HEK293 (cell line): ENCODE data around the gene PXYLP1.

Experiments
- CTCF ChIA-PET: fragments of 350-600 bp; formaldehyde crosslinking; extraction: SDS; loops from one replicate; lab custom pipeline; 2021; ENCODE audit warnings: antibody characterized with exemption; lab: Yijun Ruan, JAX
- POLR2A ChIA-PET: fragments of 300-600 bp; formaldehyde crosslinking; extraction: SDS; loops from one replicate; lab custom pipeline; 2020; ENCODE audit warnings: antibody characterized with exemption, inconsistent platforms; lab: Yijun Ruan, JAX
- H3K27ac ChIP-seq: fragments of 200-500 bp; sonication (Bioruptor generic); 2 replicates; pipeline ENCODE4 v1.5.1; 2014; ENCODE audit warnings: low read depth, low read length, control low read depth, inconsistent platforms; ENCODE audit errors: extremely low read depth
- H3K36me3 ChIP-seq, 2 experiments: fragments of 200-500 bp in 1 of 2; sonication (Bioruptor generic) in 1 of 2; 1 replicate in 1 of 2; 2 replicates in 1 of 2; pipeline ENCODE4 v1.5.1; 2014 to 2017; ENCODE audit warnings: inconsistent platforms in 2 of 2, low read length in 2 of 2; ENCODE audit not compliant: control insufficient read depth in 2 of 2, insufficient read depth in 1 of 2
- H3K4me1 ChIP-seq: fragments of 200-500 bp; sonication (Bioruptor generic); 2 replicates; pipeline ENCODE4 v1.5.1; 2014; ENCODE audit warnings: mild to moderate bottlenecking, low read length, inconsistent platforms; ENCODE audit not compliant: control insufficient read depth, insufficient read depth
- H3K4me3 ChIP-seq: 2 replicates; pipeline ENCODE4 v1.5.1; 2011; ENCODE audit warnings: low read depth, mild to moderate bottlenecking, control low read depth, low read length, moderate library complexity
- H3K9me3 ChIP-seq: fragments of 200-500 bp; sonication (Bioruptor generic); 2 replicates; pipeline ENCODE4 v1.5.1; 2014; ENCODE audit warnings: low read depth, low read length, inconsistent platforms; ENCODE audit not compliant: control insufficient read depth, insufficient read depth
- CTCF ChIP-seq: fragments of 450-650 bp; formaldehyde crosslinking; IDR thresholded peaks from 2 replicates; pipeline ENCODE4 v1.5.1; 2016; ENCODE audit warnings: missing biosample characterization, missing genetic modification characterization
- GLI2 ChIP-seq: fragments of 450-650 bp; formaldehyde crosslinking; IDR thresholded peaks from 2 replicates; pipeline ENCODE4; 2017; ENCODE audit warnings: missing biosample characterization, missing genetic modification characterization, low read depth, borderline replicate concordance
- MEIS1 ChIP-seq: sonication (generic); formaldehyde crosslinking; IDR thresholded peaks from 2 replicates; pipeline ENCODE4 v1.8.1; 2022; ENCODE audit warnings: missing genetic modification reagents, mild to moderate bottlenecking, borderline replicate concordance
- OSR2 ChIP-seq: fragments of 450-650 bp; formaldehyde crosslinking; IDR thresholded peaks from 2 replicates; pipeline ENCODE4 v1.5.1; 2016; ENCODE audit warnings: missing biosample characterization, missing genetic modification characterization
- SP2 ChIP-seq: fragments of 450-650 bp; formaldehyde crosslinking; IDR thresholded peaks from 2 replicates; pipeline ENCODE4 v1.5.1; 2016; ENCODE audit warnings: missing biosample characterization, missing genetic modification characterization
- ZBTB20 ChIP-seq: fragments of 450-650 bp; formaldehyde crosslinking; IDR thresholded peaks from 2 replicates; pipeline ENCODE4 v1.5.1; 2016; ENCODE audit warnings: missing biosample characterization, missing genetic modification characterization
- ZNF140 ChIP-seq: fragments of 450-650 bp; formaldehyde crosslinking; IDR thresholded peaks from 2 replicates; pipeline ENCODE4 v1.5.1; 2016; ENCODE audit warnings: missing biosample characterization, missing genetic modification characterization
- ZNF146 ChIP-seq: fragments of 450-650 bp; formaldehyde crosslinking; IDR thresholded peaks from 2 replicates; pipeline ENCODE4 v1.5.1; 2016; ENCODE audit warnings: missing biosample characterization, missing genetic modification characterization
- ZNF23 ChIP-seq: fragments of 450-650 bp; formaldehyde crosslinking; IDR thresholded peaks from 2 replicates; pipeline ENCODE4 v1.5.1; 2016; ENCODE audit warnings: missing biosample characterization, missing genetic modification characterization, borderline replicate concordance
- ZNF24 ChIP-seq: fragments of 450-650 bp; formaldehyde crosslinking; IDR thresholded peaks from 2 replicates; pipeline ENCODE4 v1.5.1; 2016; ENCODE audit warnings: missing biosample characterization, missing genetic modification characterization
- ZNF266 ChIP-seq: fragments of 450-650 bp; formaldehyde crosslinking; IDR thresholded peaks from 2 replicates; pipeline ENCODE4 v1.5.1; 2016; ENCODE audit warnings: missing biosample characterization, missing genetic modification characterization, low read depth
- ZNF324 ChIP-seq: fragments of 450-650 bp; formaldehyde crosslinking; IDR thresholded peaks from 2 replicates; pipeline ENCODE4 v1.5.1; 2016; ENCODE audit warnings: missing biosample characterization, missing genetic modification characterization
- ZNF341 ChIP-seq: fragments of 450-650 bp; formaldehyde crosslinking; IDR thresholded peaks from 2 replicates; pipeline ENCODE4; 2016; ENCODE audit warnings: low read depth, missing biosample characterization, missing genetic modification characterization
- ZNF544 ChIP-seq: fragments of 450-650 bp; formaldehyde crosslinking; IDR thresholded peaks from 2 replicates; pipeline ENCODE4 v1.5.0; 2017; ENCODE audit warnings: missing biosample characterization, missing genetic modification characterization
- ZNF596 ChIP-seq: fragments of 450-650 bp; IDR thresholded peaks from 2 replicates; pipeline ENCODE4 v1.5.0; 2018; ENCODE audit warnings: missing biosample characterization, mild to moderate bottlenecking, missing genetic modification characterization, moderate library complexity
- ZNF621 ChIP-seq: fragments of 450-650 bp; formaldehyde crosslinking; IDR thresholded peaks from 2 replicates; pipeline ENCODE4 v1.5.1; 2017; ENCODE audit warnings: missing biosample characterization, missing genetic modification characterization
- ZNF623 ChIP-seq: fragments of 450-650 bp; formaldehyde crosslinking; IDR thresholded peaks from 2 replicates; pipeline ENCODE4 v1.5.1; 2016; ENCODE audit warnings: missing biosample characterization, missing genetic modification characterization
- ZNF629 ChIP-seq: fragments of 450-650 bp; formaldehyde crosslinking; IDR thresholded peaks from 2 replicates; pipeline ENCODE4 v1.5.1; 2017; ENCODE audit warnings: missing biosample characterization, missing genetic modification characterization
- ZNF639 ChIP-seq: fragments of 450-650 bp; formaldehyde crosslinking; IDR thresholded peaks from 2 replicates; pipeline ENCODE4 v1.5.1; 2016; ENCODE audit warnings: missing biosample characterization, missing genetic modification characterization
- ZNF777 ChIP-seq: fragments of 450-650 bp; formaldehyde crosslinking; IDR thresholded peaks from 2 replicates; pipeline ENCODE4 v1.5.1; 2017; ENCODE audit warnings: missing biosample characterization, missing genetic modification characterization, borderline replicate concordance
- ZSCAN18 ChIP-seq: fragments of 450-650 bp; formaldehyde crosslinking; IDR thresholded peaks from 2 replicates; pipeline ENCODE4 v1.5.1; 2016; ENCODE audit warnings: missing biosample characterization, missing genetic modification characterization
- ZSCAN23 ChIP-seq: fragments of 450-650 bp; formaldehyde crosslinking; IDR thresholded peaks from 2 replicates; pipeline ENCODE4 v1.5.1; 2016; ENCODE audit warnings: missing biosample characterization, missing genetic modification characterization
- ZSCAN5A ChIP-seq: fragments of 450-650 bp; formaldehyde crosslinking; IDR thresholded peaks from 2 replicates; pipeline ENCODE4 v1.5.1; 2016; ENCODE audit warnings: missing biosample characterization, missing genetic modification characterization

PXYLP1 gene

GRCh38 chr3:141276398-141276797 lies 44.8 kb downstream of the PXYLP1 start:
- CTCF ChIA-PET: no interaction called here
- Histone ChIP-seq H3K4me1 (no peaks in the 10 kb centered on the region), H3K27ac (no peak overlapping the region), H3K4me3 (no peak overlapping the region)
- TF ChIP-seq ZNF621 (tag by site-specific recombination) (no peak), ZSCAN5A (tag by site-specific recombination) (no peak), ZNF341 (tag by site-specific recombination) (no peak), ZNF140 (tag by site-specific recombination) (no peak), GLI2 (no peak), ZSCAN18 (no peak), ZNF324 (tag by site-specific recombination) (no peak), MEIS1 (CRISPR knock-in tag) (no peak), ZSCAN23 (tag by site-specific recombination) (no peak), ZNF777 (tag by site-specific recombination) (no peak), ZNF544 (tag by site-specific recombination) (no peak), CTCF (no peak), ZNF146 (tag by site-specific recombination) (no peak)
- TF ChIP-seq, all 188 proteins: peak for 0
- Histone ChIP-seq H3K36me3 (peaks cover 0 to 14% of the 10 kb centered on the region in 2 experiments; a peak in 1 of 3 replicates), H3K9me3 (no peaks in the 10 kb centered on the region)
- POLR2A ChIA-PET: no interaction called here

- Histone ChIP-seq H3K36me3 (peaks cover 0 to 21% of the 10 kb centered on the region in 2 experiments; a peak in 1 of 3 replicates), H3K4me3 (no peak overlapping the region), H3K27ac (no peak overlapping the region), H3K9me3 (no peaks in the 10 kb centered on the region), H3K4me1 (no peaks in the 10 kb centered on the region)
- TF ChIP-seq ZNF24 (tag by site-specific recombination) (no peak), ZNF629 (tag by site-specific recombination) (no peak), ZNF266 (tag by site-specific recombination) (no peak), ZNF639 (tag by site-specific recombination) (no peak), ZBTB20 (tag by site-specific recombination) (no peak), ZNF596 (tag by site-specific recombination) (no peak), ZNF23 (tag by site-specific recombination) (no peak), SP2 (tag by site-specific recombination) (no peak), ZNF621 (tag by site-specific recombination) (no peak), OSR2 (tag by site-specific recombination) (no peak), ZNF623 (tag by site-specific recombination) (no peak)
- CTCF ChIA-PET: interaction anchor here (0.7 kb wide), 2 partner anchors 30 to 46 kb away, joined by 3 to 4 read pairs; partner anchors contain the start of gene PXYLP1
- POLR2A ChIA-PET: interaction anchor here (0.5 kb wide), 1 partner anchor 45 kb away, joined by 3 read pairs; no protein-coding TSS in a partner anchor
Measured at GRCh38 chr3:141277451-141277850, 45.8 kb downstream of the PXYLP1 start.
